Glomerular endothelial cell (primary cell): ENCODE data around the gene DSTN. TPM values are rescaled to one million over a fixed set of nuclear protein-coding genes. Genes with fewer than 3 reads are reported as not detected.

Source experiments
- DNase-seq: peaks from one replicate; pipeline ENCODE4 v3.0.0-alpha.2; 2011; ENCODE audit warnings: low read depth, low spot score; ENCODE audit errors: extremely low read depth
- total RNA-seq: library from RNA; depleted of rRNA; stranded (reverse); fragments of >200 nt; gene quantifications from 2 replicates; pipeline ENCODE4 v1.2.3, GENCODE V29; 2015

The DSTN gene
- total RNA-seq, 1 donor from 2014 or later, result 286 TPM

DNA sequence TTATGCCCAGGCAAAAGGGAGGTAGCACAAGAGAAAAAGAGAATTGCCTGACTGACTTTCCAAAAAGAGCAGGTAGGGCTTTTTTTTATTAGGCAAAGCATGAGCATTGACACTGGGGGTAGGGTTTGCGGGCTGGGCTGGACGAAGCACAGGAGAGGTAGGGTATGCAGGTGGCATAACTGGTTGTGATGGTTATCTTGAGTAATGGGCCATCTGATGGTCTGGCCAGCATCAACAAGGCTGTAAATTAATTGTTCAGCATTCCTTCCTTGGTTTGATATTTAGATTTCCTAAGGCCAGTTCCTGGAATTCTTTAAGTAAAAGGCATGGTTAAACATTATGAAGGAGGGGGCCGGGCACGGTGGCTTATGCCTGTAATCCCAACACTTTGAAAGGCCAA lies 24.7 kb upstream of the DSTN start:
- DNase-seq, result no peak

DNA sequence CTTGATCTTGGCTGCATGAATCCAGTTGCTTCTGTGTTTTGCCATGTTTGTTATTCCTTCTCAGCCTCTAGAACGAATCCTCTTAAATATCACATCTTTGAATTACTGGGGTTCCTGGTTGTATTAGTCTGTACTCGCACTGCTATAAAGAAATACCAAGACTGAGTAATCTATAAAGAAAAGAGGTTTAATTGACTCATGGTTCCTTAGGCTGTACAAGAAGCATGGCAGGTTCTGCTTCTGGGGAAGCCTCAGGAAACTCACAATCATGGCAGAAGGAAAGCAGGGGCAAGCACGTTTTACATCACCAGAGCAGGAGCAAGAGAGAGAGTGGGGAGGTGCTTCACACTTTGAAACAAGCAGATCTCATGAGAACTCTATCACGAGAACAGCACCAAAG lies 20.7 kb upstream of the DSTN start:
- DNase-seq, result no peak

DNA sequence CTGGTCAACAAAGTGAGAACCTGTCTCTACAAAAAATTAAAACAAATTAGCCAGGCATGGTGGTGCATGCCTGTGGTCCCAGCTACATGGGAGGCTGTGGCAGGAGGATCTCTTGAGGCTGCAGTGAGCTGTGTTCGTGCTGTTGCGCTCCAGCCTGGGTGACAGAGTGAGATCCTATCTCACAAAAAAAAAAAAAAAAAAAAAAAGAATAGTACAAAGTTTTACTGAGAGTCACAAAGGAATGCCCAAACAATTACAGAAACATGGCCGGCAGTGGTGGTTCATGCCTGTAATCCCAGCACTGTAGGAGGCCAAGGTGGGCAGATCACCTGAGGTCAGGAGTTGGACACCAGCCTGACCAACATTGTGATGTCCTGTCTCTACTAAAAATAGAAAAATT lies 14.8 kb upstream of the DSTN start:
- DNase-seq, result no peak

DNA sequence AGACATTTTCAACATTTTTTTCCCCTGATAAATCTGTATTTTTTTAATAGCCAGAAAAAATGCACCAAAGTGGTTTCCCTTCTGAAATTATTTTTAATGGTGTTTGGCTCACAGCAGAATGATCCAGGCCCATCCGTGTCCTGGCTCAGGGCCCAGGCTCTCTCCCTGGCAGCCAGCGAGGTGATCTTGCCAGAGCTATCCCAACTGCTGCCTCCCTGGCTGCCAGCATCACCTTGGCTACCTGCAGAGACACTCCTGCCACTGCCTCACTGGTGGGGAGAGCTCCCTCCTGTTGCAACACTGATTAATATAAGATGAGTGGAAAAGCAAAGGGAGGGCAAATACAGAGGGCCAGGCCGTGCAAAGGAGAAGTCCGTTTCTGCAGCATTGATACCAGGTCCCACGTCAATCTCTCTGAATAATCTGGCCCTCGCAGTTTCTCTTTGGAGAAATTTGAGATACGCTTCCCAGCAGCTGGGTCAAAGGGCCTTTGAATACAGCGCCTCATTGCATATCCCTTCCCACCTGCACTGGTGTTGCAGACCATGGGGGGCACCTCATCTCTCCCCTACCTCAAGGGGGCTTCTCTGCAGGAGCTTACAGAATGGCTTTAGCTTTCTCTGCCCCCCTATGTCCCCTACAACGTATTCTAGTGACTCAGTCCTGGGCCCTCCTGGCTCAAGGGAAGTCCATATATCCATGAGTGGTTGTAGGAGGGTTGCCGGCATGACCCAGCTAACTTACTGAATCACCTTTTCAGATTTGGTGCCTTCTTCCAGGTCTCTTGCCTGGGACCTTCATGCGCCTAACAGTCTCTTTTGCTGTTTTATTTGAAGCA lies 12.8 kb upstream of the DSTN start:
- DNase-seq, result no peak

DNA sequence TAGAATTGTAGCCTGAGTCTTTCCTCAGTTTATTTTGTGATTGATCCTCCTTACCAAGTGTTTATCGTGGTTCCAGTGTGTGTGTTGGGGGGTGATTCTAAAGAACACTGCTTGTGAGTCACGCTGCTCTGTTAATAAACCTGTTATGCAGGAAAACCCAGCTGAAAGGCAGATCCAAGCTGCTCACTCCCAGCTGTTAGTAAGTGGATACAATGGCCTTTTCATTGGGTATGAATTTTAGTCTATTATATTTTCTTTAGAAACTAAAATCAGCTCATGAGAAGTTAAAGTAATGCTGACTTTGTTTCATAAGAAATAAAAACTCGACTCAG lies 12.2 kb upstream of the DSTN start:
- DNase-seq, result no peak

DNA sequence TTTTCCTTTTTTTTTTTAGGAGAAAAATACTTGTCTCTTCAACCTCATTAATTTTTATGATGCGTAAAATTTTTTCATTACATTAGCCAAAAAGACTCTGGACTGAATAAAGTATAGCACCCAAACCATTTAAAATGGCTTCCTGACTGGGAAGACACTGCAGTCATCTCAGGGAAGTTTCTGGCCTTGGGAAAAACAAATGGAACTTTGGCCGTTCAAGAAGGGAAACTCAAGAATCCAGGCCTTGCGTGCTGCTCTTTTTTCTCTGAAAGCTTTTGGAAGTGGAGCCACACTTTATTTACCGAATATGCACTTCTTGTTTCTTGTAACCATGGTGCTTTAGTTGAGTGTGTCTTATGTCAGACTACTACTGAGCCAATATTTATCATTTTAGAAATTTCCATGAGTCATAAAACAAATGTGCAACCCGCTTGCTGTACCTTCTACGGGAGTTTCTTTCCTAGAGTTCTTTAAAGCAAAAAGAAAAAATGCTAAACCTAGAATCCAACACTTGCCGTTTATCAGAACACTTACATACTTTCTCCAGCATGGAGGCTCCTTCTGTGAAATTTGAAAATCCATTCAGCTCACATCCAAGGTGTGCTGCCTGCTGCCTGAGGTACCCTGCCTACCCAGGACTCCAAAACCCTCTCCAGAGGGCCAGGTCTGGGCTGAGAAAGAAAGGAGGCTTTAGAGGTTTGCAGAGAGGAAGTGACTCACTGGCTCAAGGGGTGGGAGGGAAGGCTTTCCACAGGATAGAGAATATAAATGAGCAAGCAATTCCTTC lies 11.5 kb upstream of the DSTN start:
- peak; percentile 83 for DNase-seq

DNA sequence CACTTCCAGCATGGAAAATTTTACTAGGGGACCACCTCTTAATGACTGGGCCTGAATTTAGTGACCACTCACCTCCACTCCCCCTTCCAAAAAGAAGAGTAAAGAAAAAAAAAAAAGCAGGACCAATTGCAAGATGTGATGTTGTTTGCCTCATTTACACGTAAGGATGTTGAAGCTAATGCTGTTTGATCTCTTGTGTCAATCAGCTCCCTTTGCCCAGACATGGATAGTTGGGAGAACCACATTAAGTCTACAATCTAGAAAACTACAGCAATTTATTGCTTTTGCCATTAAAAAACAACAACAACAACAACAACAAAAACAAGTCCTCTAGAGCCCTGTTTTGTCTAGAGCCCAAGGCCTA lies 11.0 kb upstream of the DSTN start:
- no peak for DNase-seq

DNA sequence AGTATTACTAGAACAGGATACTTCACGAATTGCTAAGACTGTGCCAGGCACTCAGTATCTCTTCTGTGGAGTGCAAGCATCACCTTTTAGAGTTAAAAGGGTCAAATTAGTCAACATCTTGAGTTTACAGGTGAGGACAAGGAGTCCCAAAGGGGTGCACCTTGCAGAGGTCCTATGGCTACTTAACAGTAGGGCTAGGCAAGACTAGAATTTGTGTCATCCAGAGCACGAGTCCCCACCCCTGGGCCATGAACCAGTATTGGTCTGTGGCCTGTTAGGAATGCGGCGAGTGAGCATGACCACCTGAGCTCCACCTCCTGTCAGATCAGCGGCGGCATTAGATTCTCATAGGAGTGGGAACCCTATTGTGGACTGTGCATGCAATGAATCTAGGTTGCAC lies 10.5 kb upstream of the DSTN start:
- DNase-seq, result no peak

DNA sequence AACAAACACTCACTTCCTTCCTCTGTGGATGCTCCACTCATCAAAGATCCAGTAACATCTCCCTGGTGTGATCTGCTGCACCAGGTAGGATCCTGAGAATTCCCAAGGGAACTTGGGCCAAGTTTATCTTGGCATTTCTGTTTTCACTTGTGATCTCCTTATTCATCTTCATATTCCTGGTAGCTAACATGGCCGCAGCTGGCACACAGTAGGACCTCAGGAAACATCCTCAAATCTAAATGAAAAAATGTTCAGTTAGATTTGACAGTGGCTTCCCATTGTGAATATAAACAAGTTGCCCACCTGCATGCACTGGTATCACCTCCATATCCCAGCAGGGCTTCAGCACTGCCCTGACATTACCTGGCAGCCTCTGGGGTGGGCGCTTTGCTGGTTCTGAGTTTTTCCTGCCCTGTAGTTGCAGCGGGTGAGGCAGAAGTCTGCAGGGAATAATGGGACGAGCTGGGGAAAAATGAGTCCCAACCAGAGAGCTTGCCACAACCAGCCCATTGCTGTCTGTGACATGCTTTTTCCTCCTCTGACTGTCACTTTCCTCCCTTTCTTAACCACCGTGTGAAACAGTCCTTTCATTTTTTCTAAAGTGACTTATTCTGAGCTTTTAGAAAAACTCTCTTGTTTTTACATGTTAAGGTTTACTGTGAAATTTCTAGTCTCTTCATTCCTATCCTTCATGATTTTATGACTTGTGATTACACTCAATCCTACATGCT lies 9.4 kb upstream of the DSTN start:
- no peak for DNase-seq

DNA sequence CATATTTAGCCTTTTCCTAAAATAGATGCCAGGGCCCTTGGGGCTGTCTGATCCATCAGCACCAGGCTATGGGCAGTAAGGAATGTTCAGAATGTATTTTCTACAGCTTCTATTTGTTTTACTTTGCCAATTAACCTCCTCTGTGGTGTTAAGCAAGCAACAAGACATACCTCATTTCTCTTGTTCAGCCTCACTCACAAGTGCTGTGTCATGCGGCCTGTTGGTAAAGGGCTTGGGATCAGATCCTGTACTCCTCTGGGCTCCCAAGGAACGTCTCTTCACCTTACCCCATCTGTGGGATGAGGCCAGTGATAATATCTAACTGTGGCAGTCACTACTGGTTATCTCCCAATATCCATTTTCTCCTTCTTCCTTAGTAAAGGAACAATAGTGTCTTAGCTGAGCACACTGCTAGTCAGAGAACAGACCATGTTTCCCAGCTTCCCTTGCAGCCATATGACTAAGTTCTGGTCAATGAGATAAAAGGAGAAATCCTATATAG lies 7.0 kb upstream of the DSTN start:
- no peak for DNase-seq

DNA sequence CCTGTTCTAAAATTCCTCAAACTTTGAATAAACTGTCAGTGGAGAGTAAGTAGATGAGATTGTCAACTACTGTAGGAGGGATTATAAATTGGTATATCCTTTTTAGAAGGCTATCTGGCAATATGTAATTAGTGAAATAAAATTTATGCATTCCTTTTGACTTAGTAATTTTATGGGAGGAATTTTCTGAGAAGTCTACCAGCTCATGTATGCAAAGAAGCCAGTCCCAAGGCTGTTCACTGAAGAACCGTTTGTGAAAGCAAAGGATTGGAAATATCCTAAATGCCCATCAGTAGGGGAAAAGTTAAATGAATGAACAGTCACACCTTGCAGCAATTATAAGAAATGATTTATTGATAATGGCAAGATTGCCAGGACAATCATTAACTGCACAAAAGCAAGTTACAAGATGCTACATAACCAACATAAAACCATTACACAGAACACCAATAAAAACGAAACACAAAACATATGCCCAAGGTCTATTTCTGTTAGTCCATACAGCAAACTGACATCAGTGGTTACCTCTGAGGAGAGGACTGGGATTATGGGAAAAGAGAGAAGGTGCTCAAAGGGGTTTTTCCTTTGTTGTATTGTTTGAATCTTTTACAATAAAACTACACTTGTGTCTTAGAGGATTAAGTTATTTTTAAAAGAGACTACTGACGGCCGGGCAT lies 4.6 kb upstream of the DSTN start:
- DNase-seq, result no peak

DNA sequence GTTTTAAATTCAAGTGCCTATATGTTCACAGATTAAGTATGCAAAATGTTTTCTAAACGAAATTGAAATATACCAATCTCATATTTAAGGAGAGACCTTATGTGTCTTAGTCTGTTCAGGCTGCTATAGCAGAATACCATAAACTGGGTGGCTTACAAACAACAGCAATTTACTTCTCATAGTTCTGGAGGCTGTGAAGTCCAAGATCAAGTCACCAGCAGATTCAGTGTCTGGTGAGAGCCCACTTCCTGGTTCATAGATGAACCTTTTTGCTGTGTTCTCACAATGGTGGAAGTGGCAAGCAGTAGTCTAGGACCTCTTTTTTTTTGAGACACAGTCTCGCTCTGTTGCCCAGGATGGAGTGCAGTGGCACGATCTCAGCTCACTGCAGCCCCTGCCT lies 3.5 kb upstream of the DSTN start:
- DNase-seq, result no peak

DNA sequence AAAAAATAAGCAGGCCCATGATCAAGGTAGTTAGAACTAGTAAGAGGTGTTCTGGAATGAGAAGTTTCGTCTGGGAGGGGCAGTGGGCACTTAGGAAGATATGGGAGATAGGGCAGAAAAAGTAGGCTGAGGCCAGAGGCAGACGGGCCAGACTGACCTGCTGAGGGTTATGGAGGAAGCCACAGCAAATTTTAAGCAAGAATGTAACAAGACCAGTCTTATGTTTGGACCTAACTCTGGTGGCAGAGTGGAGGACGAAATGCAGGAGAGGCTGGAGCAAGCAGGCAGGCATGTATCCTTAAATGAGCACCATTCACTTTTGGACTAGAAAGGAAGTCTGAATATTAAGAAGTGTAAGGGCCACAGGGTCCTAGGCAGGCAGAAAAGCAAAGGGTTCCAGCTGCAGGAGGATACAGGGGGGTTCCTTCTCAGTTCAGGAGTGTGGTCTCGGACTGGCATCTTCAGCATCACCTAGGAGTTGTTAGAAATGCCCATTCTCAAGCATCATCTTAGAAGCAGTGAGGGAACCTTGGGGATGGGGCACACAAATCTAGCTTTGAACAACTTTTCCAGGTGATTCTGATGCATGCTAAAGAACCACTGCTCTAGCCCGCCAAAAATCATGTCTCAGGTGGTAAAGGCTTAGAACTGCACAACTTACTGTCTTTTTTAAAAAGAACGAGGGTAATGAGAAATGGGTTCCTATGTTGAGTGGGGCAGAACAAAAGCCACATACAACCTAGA lies 1.7 kb upstream of the DSTN start:
- no peak for DNase-seq

DNA sequence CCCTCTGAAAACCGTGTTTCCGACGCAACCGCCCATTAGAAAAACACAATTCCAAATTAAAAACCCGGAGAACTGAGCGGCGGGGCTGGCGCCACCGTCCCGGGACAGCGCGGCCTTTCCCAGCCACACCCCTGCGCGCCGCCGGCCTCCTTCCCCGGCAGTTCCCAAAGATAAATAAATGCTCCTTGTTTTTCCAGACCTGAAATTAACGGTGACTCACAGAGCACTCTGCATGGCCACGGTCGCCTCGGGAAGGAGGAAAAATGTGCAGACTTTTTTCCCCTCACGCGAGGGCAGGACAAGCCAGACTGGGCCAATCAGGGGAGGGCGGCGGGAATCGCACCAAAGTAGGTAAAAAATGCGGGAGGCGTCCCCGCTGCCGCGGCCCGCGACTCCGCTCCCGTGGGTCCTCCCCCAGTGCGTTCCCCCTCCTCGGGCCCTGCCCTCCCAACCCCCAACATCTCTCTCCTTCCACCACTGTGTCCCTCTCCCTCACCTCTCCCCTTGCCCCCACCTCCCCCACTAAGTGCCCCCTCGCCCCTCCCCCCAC lies 828 bp upstream of the DSTN start:
- DNase-seq, result peak; percentile 86

DNA sequence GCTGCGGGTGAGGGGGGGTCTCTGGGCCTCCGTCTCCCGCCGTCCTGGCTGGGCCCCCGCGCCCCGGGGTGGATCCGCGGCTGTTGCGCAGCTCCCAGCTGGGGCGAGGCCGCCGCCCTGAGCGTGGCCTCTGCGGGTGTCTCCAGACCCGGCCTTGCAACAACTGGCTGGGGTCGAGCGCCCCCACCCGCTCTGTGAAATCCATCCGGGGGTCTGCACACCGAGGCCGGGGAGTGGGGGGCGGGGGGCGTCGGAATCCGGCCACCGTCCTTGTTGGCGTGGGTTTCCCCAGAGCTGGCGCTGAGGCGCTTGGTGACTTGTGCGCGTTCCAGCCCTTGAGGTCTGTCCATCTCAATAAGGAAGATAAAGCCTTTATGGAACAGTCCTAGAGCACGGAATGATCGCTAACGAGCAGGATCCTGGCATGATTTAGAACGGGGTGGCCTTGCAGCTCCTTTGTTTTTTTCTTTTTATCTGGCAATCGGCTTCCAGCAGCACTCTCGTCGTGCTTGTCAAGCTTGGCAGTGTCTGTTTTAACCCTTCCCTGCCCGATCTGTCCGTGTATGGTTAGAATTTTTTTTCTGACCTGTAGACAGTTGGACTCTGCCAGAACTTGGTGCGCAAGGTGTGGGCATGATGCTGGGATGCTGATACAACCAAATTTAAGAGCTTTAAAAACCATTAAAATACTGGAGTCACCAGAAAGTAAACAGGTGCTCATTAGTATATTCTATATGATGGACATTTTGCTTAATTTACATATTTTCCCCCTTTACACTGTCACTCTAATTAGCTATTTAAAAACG lies 675 bp downstream of the DSTN start:
- no peak for DNase-seq

DNA sequence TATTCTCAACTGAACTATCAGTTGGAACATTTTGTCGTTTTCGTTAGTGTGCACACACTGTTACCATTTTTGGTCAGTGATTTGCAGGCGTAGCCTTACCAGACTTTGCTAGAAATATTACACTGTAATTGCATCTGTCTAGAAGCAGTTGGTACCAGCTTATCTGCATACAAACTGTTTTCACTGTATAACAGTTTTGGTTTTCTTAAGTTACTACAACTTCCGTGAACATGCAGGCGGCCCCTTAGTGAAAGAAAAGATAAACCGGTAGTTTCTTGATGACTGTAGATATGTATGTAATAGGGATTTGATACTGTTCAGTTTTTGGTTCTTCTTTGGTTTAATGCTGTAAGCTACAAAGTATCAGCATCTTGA lies 1.3 kb downstream of the DSTN start:
- no peak for DNase-seq

DNA sequence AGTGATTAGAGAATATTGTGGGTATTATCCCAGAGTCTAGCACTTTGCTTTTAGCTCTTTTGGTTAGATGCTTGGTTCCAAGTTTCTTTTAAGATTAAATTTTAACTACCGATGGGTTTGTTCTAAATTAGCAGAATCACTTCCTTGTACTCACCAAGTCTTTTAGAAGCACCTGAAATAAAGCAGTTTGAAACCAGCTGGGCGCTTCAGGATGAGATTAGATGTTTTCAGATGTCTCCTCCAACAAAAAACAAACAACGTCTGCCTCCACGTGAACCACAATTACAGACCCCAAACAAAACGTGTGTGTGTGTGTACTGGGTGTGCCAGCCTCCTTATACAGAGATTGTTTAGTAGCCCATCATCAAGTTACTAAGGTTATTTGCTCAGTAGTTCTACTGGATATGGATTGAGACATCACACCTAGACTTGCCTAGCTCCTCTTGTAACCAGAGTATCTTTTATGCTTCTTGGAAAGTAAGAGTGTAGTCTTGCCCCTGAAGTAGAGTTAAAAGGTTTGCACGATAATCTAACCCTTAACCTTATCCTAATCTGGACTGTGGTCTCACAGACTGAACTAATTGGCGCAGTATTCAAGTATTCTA lies 2.3 kb downstream of the DSTN start:
- no peak for DNase-seq

DNA sequence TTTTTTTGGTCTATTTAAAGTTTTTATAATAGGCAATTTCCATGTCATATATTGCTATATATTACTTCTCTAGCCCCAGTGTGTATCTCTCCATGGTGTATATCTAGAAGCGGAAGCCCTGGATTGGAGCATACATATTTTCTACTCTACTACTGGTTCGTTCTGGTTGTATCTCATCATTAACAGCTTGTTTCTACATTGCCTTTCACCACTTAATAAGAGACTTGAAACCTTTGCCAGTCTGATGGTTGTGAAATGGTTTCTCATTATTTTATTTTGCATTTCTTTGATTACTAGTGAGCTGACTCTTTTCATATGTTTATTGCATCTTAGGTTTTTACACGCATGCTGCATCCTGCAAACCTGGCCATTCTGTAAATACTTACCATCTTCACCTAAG lies 3.6 kb downstream of the DSTN start:
- DNase-seq, result no peak

DNA sequence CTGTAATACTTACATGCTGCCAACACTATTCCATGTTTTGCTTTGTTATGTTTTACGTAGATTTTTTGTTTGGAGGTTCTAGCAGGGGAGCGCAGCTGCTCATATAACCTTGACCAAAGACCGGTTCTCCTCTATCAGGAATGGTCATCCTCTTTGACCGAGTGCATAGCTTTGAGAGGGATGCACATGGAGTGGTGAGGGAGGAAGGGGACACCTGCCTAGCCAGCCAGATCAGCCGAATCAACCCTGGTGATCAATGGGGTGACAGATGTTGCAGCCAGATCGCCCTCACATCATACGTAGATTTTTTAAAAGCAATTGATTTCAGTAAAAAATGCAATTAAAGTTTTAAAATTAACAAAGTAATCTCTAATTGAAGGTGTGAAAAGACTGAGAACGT lies 6.3 kb downstream of the DSTN start:
- DNase-seq, result no peak
